HG03045 (cell line): Measurements from ENCODE around the gene TRIM65.
"Not testable (repeated sequence)": the region's sequence is repeated elsewhere in the genome, so short reads cannot be mapped to it uniquely, and the experiment has no call there.

ENCODE experiments used
- ATAC-seq: cut with Tn5 transposase; IDR thresholded peaks from one replicate; pipeline ENCODE4 v1.9.1; 2021; ENCODE audit warnings: mild to moderate bottlenecking, moderate library complexity; ENCODE audit not compliant: unreplicated experiment

The TRIM65 gene

DNA sequence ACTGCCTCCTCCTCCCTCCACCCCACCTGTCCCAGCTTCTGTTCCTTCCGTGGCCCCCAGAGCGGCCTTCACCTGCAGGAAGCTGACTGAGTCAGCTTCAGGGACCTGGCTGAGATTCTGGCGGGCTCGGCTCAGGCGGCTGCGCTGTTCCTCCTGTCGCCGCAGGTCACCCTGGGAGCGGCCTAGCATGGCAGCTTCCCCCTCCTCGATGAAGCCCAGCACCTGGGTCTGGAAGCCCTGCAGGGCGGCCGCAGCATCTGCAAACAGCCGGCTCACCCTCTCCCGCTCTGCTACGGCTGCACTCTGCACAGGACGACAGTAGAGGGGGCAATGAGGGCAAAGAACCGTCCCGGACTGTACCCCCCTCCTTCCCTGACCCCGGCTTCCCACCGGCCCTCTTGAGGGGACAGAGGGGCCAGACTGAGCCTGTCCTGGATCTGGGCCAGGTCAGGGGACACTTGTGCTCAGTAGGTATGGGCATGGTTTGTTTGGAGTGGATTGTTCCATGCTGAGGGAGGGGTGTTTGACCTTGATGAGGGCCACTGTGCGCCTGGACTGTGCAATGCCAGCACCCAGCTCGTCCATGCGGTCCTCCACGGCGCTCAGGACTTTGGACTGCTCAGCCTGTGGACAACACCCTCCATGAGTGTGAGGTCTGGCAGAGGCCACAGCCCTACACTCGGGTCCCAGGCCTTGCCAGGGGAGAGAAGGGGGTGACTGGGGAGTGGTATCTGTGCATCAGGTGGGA, 20.4 kb downstream of the TRIM65 start:
- no peak for ATAC-seq

DNA sequence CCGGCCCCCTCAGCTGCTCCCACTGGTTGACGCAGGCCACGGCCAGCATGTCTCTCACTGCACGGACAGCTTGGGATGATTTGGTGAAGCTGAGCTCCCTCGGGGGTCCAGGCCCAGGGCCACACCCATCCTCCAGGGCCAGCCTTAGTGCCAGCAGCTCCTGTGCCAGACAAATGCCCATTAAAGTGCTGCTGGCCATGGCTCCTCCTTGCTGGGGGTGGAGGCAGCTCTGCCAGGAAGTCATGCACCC, 20.9 kb downstream of the TRIM65 start:
- ATAC-seq = no peak

DNA sequence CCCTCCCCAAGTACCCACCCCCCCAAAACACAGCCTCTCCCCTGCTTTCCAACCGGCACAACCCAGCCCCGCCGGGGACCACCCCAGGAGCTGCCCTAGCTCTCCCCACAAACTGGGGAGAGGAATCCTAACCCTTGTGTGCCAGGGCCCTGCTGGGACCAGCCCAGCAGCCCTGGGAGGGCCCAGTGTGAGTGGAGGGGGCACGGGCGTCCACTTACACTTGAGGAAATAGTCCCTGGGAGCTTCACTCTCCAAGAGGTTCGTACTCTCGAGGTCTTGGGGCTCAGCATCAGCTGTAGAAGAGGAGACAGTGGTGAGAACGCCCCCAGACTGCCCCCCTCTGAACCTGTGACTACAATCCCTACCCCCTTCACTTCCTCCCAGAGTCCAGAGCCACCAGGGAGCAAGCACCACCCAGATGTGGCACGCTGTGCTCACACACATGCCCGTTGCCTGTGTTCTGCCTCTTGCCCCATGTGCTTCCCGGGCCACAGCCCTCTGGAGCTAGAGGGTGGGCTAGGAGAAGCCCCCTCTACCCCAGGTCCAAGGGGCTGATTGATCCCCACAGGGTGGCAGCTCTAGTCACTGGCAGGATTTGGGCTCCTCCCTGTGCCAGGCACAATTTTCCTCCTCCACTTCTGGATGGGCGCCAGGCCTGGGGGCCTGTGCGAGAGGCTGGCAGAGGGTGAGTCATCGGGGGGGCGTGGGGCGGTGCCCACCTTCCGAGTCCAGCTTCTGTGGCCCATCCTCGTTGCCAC, 21.4 kb downstream of the TRIM65 start:
- no peak for ATAC-seq

DNA sequence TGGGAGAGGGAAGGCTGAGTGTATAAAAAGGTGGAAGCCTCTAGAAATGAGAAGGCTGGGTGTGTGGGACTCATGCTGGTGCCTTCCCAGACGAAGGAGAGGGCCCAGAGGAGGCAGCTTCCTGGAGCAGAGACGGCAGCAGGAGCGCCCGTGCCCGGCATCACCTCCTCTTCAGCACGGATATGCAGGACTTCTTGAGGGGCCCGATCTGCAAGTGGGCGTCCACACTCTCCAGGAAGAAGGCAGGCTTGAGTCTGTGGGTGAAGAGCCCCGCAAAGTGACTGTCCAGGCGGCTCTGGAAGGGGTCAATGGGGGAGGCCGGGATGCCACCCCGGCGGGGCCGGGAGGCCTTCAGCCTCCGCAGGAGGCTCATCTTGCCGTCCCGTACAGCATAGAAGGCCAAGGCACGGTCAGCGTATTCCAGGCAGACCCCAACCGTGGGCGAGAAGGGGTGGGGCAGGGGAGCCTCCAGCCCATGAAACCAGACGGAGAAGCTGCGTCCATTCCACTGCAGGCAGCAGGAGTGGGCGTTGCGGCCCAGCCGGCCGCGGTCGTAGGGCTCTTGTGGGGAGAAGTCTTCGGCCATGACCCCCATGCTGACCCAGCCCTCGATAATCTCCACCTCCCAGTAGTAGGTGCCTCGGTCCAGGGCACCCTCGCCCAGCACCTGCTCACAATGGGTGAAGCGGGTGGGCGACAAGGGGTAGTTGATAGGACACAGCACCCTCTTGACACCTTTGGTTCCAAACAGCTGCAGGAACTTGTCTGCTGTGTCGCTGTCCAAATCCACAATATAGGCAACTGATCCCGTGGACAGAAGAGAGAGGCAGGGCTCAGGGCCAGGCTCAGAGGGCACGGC, 22.2 kb downstream of the TRIM65 start:
- ATAC-seq = no peak

GRCh38 chr17:75873587-75874322, 23.0 kb downstream of the TRIM65 start:
- no peak for ATAC-seq

DNA sequence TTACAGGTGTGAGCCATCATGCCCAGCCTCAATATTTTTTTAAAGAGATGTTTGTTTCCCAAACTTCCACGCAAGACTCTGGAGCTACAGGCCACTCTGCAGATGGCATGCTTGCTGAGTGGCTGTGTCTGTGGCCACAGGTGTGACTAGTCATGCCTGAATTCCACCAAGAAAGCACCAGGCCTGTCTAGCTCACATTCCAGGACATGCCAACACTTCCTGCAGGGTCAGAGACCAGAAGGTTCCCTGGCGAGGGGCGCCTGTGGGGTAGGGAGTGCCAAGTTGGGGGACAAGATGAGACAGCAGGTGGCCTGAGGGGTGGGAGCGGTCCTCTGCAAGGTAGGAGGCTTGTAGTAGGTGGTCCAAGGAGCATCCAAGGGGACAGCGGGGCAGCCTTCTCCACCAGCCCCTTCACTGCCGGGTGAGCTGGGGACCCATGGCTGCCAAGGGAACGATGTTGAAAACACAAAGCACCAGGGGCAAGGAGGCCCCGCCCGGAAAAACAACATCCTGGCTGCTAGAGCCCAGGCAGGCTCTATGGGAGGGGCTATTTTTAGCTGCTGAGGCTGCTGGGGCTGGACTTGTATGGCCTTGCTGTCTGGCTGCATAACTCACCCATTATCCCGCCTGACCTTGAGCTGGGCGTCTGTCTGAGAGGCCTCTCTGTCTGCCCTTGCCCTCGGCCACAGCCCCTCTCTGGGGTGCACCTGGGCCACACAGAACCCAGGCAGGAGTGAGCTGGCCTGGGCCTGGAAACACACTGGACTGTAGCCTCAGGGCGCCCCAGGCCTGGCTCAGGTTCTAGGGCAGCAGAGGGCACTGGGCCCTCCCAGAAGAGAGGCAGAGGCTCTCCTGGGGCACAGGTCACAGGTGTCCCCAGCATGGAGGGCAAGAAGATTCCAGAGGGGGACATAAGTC, 24.1 kb downstream of the TRIM65 start:
- ATAC-seq = no peak

DNA sequence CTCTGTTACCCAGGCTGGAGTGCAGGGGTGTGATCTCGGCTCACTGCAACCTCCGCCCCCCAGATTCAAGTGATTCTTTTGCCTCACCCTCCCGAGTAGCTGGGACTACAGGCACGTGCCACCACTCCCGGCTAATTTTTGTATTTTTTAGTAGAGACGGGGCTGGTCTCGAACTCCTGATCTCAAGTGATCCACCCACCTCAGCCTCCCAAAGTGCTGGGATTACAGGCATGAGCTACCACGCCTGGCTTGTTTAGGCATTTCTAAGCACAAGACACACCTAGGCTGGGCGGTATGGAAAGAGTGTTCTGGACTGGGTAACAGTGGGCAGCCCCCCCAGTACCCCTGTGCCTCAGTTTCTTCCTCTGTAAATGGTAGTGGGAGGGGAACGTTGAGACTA, 26.5 kb downstream of the TRIM65 start:
- not testable (repeated sequence) for ATAC-seq

DNA sequence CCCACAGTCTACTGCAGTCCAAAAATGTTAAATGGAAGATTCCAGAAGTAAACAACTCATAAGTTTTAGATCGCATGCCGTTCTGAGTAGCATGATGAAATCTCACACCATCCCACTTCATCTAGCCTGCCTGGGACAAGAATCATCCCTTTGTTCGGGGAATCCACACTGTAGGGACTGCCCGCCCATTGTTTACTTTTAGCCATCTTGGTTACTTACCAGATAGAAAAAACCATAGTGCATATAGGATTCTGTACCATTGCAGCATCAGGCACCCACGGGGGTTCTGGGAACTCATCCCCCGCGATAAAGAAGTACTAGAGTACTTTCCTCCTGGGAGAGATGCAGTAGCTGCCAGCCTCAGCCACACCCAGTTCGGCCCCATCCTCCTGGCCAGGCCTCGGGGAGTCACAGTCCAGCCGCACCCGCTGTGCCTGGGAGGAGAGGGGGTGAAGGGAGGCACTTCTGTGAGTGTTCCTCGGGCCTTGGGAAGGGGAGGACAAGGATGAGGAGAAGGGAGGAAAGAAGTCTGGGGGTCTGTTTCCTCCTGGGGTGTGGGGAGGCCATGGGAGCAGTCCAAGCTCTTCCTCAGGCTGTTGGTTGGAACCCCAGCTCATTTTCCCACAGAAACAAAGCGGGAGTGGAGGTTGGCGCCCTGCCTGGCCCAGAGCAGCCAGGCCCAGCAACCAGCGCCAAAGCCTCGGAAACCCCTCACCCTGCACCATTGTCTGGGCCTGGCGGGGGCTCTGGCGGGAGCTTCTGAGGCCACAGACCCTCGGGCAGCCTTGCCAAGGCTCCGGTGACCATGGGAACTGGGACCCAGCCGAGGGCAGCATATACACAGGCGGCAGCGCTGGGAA, 27.2 kb downstream of the TRIM65 start:
- no peak for ATAC-seq

DNA sequence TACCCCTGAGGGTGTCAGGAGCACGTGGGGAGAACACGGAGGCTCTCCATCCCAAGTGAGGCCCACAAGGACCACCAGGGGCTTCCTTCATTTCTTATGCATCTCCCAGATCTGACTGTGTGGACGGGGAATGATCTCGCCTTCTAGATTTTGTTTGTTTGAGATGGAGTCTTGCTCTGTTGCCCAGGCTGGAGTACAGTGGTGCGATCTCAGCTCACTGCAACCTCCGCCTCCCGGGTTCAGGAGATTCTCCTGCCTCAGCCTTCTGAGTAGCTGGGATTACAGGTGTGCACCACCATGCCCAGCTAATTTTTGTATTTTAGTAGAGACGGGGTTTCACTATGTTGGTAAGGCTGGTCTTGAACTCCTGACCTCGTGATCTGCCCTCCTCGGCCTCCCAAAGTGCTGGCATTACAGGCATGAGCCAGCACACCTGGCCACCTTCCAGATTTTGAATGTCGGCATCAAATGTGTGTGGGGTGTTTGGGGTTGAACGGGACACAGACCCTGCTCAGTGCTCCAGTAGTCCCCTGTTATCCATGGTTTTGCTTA, 27.9 kb downstream of the TRIM65 start:
- not testable (repeated sequence) for ATAC-seq

DNA sequence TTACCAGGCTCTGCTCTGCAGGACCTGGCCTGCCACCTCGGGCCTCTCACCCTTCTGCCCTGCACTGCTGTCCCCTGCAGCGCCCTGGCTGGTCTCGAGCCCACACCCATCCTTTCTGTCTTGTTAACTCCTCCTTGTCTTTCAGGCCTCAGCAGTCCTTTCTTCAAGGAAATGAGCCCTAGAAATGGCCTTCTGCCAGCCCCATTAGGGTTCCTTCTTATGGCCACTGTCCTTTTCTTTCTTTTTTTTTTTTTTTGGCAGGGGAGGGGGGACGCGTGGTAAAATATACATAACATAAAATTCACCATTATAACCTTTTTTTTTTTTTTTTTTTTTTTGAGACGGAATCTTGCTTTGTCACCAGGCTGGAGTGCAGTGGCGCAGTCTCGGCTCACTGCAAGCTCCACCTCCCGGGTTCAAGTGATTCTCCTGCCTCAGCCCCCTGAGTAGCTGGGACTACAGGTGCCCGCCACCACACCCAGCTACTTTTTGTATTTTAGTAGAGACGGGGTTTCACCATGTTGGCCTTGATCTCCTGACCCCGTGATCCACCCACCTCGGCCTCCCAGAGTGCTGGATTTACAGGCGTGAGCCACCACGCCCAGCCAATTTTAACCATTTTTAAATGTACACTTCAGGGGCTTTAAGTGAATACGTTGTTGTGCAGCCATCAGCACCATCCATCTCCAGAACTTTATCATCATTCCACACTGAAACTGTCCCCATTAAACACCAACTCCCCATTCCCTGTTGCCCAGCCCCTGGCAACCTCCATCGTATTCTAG, 31.2 kb downstream of the TRIM65 start:
- ATAC-seq = not testable (repeated sequence)

- peak; percentile 9 for ATAC-seq
Measured at GRCh38 chr17:75864887-75865286, 31.9 kb downstream of the TRIM65 start.

DNA sequence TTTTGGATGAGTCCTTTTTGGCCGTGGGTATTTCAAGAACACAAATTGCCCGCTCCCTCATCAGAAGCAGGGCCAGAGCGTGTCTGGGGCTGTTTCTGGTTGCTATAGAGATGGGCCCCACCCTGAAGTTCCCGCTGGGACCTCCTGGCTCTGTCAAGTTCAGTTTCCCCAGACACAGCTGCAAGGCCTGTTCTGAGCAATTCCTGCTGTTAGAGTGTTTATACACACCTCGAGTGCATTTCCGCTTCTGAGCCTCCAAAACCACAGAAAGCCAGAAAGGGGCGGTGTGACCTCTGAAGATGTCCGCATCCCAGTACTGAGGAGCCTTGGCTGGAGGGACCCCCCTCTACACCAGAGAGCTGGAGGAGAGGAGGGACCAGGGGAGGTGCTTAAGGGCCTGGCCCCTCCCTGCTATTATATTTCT, 32.3 kb downstream of the TRIM65 start:
- peak; percentile 82 for ATAC-seq

DNA sequence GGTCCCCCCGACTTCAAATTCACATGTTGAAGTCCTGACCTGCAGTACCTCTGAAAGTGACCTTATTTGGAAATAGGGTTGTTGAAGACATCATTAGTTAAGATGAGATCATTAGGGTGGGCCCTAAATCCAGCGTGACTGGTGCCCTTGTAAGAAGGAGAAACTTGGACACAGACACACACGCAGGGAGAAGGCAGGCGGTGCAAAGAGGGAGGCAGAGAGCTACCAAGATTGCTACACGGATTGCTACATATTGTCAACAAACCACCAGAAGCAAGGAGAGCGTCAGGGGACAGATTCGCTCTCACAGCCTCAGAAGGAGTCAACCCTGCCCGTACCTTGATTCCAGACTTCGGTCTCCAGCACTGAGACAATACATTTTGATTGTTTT, 34.8 kb downstream of the TRIM65 start:
- no peak for ATAC-seq

DNA sequence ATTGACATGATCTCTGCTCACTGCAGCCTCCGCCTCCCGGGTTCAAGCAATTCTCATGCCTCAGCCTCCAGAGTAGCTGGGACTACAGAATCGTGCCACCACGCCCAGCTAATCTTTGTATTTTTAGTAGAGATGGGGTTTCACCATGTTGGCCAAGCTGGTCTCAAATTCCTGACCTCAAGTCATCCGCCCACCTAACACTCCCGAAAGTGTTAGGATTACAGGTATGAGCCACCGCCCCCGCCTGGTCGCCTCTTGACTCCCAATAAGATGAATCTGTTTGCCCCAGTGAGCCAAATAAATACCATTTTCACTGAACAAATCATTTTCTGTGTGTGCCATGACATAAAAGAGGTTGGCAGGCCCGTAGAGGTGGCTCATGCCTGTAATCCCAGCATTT, 37.4 kb downstream of the TRIM65 start:
- ATAC-seq = not testable (repeated sequence)

DNA sequence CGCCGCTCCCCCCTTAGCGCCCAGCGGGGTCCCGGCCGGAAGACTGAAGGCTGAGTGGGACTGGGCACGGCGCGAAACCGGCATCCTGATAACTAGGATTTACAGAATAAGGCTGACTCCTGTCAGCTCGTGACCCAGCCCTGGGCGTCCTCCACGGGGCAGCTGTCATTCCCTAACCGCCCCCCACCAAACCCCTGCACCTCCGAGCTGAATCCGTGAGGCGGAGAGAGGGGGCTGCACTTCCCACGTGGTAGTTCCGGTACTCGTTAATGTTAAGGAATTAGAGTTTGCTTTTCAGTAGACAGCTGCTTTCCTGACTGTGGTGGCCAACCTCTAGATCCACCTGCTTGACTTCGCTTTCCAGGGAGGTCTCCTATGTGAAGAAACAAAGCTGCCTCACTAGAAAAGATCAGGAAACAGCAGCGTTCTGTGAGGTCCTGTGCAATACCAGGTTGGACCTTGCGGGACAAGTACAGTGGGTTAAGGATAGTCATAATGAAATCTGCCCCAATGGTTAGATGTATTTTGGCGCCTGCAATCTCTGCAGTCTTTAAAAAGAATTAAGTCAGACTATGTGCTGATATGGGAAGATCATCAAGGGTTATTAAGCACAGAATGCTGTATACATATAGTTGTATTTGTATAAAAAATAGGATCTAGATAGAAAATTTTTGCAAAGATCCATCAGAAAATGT, 40.5 kb downstream of the TRIM65 start:
- ATAC-seq = no peak

DNA sequence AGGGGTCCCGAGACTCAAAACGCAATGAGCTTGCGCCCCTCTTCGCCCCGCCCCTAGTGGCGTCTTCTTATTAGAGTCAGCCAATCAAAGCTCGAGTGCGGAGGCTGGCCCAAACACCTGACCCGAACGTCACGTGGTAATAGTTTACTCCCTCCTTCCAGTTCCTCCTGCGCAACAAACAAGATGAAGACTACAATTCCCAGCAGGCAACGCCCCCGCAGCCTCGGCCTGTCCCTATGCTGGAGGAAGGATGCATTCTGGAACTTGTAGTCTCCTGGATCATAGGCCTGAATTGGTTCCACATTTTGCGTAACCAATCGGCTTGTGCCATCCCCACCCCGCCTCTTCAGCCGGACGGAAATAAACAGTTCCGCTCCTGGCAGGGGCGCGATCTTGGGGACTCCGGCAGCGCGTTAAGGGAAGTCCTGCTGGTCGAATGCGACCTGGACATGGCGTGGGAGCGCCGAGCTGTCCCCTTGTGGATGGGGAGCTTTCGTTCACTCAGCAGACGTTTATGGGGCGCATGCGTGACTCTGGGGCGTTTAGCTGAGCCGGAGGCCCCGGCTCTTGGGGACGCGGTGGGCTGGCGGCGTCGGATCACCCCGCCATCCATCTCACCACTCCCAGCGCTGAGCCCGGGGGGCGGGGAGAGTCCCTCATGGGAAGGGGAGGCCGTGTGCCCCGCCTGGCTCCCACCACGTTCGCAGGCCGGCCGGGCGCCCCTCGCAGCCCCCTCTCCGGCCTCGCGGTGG, 41.3 kb downstream of the TRIM65 start, which contains the start of gene WBP2:
WBP2 (minus strand) TSS at position 26 of the 752 bp plus-strand sequence. CDS start 38 bp downstream, outside the sequence.
- peak; percentile 88 for ATAC-seq
